Purkinje cell (primary cell): ENCODE results near the gene IQCF6. TPM values are rescaled to one million over a fixed set of nuclear protein-coding genes. Genes with fewer than 3 reads are reported as not detected.

ENCODE experiments used
- polyA plus RNA-seq: library from polyadenylated mRNA; unstranded; fragments of >200 nt; fragmentation: Nextera tagmentation; gene quantifications from 2 replicates; pipeline ENCODE4 v1.2.1, GENCODE V29; 2014

IQCF6 gene
- not detected in 2 replicates for polyA plus RNA-seq

DNA sequence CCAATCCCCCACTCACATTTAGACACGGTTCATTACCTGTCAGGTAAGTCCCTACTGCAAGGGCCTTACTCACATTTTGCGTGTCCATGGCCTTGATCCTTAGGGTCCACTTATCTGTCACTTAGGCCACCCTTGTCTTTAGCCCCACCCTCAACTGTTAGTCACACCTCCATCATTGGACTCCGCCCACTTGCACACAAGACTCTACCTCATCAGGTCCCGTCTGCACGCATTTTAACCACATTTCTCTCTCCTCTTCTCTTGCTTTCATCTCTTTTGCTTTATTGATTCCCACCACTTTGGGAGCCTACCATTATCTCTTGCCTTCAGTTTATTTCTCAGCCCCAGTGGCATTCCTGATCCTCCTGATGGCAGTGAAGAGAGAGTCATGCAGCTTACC lies at the start of gene IQCF6:
Gene IQCF6 (minus strand): TSS at position 101 of the 400 bp plus-strand sequence. CDS start 13 bp downstream, at position 88.

Other genes starting within 250 kb of the IQCF6 start
- gene RAD54L2, start 240.5 kb downstream of the IQCF6 start, polyA plus RNA-seq, result 1.0 and 7.4 TPM in 2 replicates
- gene TEX264, start 108.0 kb downstream of the IQCF6 start, polyA plus RNA-seq, result 27.6 and 38.0 TPM in 2 replicates
- 0.50 TPM in 1 of 2 replicates, not detected in the other for gene GRM2, start 72.2 kb downstream of the IQCF6 start, polyA plus RNA-seq
- not detected in 2 replicates for gene IQCF2, start 82.4 kb upstream of the IQCF6 start, polyA plus RNA-seq
- gene IQCF5, start 96.4 kb upstream of the IQCF6 start, polyA plus RNA-seq, result not detected in 2 replicates
- not detected in 2 replicates for gene IQCF1, start 124.1 kb upstream of the IQCF6 start, polyA plus RNA-seq
- 3.4 and 6.5 TPM in 2 replicates for gene RRP9, start 162.7 kb upstream of the IQCF6 start, polyA plus RNA-seq
- 2.3 and 2.5 TPM in 2 replicates for gene PARP3, start 163.1 kb upstream of the IQCF6 start, polyA plus RNA-seq
- gene GPR62, start 176.1 kb upstream of the IQCF6 start, polyA plus RNA-seq, result 0.53 TPM in 1 of 2 replicates, not detected in the other
- gene PCBP4, start 188.2 kb upstream of the IQCF6 start, polyA plus RNA-seq, result 0.67 and 2.1 TPM in 2 replicates
- gene ABHD14B, start 194.8 kb upstream of the IQCF6 start, polyA plus RNA-seq, result 2.0 and 3.7 TPM in 2 replicates
- gene ABHD14A, start 195.8 kb upstream of the IQCF6 start, polyA plus RNA-seq, result 59.8 and 65.2 TPM in 2 replicates
- 4.4 and 12.2 TPM in 2 replicates for gene ACY1, start 204.3 kb upstream of the IQCF6 start, polyA plus RNA-seq
- 878 and 896 TPM in 2 replicates for gene RPL29, start 216.7 kb upstream of the IQCF6 start, polyA plus RNA-seq